Activated T-cell treated with anti-CD3 and anti-CD28 coated beads for 24 hours (primary cell): ENCODE measurements around the gene GBA3.

Experiments
- DNase-seq: peaks from one replicate; pipeline ENCODE4 v3.0.0-alpha.2; 2020; ENCODE audit warnings: low read depth

GBA3 gene

DNA sequence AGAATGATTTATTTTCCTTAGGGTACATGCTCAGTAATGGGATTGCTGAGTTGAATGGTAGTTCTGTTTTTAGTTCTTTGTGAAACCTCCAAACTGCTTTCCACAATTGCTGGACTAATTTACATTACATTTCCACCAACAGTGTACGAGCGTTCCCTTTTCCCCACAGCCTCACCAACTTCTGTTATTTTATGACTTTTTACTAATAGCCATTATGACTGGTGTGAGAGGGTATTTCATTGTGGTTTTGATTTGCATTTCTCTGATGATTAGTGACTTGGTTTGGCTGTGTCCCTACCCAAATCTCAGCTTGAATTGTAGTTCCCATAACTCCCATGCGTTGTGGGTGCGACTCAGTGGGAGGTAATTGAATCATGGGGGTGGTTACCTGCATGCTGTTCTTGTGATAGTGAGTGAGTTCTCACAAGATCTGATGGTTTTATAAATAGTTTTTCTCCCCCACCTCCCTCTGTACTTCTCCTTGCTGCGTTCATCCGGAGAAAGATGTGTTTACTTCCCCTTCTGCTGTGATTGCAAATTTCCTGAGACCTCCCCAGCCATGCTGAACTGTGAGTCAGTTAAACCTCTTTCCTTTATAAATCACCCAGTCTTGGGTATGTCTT lies 95.1 kb downstream of the GBA3 start:
- no peak for DNase-seq

DNA sequence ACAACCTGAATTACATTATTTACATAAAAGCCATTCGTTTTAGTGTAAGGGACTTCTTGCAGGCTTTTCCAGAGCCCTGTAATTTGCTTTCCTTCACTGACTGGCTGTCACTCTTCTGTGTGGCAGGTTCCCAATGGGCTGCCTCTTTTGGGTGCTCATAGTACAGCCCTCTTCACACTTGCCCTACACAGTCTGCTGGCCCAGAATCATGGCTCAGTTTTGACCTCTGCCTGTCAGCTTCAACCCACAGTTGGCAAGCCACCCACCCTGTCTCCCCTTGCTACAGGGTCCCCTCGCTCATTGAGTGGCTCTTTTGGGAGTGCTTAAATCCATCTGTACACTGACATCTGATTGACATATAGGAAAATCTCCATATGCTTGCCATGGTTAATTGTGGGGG lies 97.9 kb downstream of the GBA3 start:
- DNase-seq: no peak

DNA sequence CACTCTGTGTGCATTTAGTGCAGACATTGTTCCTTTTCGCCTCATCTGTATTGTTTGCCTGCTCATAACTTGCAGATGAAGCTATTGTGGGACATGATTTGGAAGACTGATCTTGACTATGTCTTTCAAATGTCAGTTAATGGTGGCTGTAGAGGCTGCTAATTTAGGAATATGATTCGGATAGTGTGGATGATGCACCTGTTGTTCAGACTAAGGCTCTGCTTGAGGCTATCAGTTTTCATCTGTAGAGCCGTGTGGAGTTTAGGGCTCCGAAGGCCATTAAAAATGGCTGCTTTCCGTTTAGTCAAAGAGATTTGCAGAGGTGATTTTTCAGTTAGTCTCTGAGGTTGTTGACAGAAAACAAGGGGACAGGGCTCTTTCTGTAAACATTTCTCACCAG lies 102.0 kb downstream of the GBA3 start:
- DNase-seq: no peak

DNA sequence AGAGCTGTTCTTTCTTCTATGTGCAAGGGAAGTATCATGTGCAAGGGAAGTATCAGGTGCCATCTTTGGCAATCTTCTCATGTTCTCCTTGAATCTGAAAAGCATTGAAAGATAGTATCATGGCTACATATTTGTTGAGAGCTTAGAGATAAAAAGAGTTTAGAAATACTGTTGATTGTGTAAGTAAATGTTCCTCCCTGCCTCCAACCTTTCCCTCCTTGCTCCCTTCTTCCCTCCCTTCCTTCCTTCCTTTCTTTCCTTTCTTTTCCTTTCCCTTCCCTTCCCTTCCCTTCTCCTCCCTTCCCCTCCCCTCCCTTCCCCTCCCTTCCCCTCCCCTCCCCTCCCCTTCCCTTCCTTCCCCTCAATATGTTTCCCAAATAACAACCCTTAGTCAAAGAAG lies 108.7 kb downstream of the GBA3 start:
- DNase-seq: no peak

DNA sequence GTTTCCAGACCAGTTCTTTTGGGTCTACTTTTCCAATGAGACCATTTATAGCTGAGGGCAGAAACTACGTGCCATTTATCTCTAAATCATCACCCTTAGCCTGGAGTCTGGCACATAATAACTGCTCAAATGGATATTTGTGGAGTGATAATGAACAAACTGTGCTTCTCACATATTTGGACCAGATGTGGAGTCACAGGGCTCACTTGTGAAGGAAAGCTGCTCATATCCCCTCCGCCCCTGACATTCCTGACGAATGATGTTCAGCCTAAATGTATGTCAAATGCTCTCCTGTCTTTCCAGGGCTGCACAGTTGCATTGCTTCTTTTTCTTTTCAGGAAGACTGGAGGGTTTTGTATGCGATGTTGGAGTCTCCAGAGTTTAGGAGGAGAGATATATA lies 110.1 kb downstream of the GBA3 start:
- no peak for DNase-seq

DNA sequence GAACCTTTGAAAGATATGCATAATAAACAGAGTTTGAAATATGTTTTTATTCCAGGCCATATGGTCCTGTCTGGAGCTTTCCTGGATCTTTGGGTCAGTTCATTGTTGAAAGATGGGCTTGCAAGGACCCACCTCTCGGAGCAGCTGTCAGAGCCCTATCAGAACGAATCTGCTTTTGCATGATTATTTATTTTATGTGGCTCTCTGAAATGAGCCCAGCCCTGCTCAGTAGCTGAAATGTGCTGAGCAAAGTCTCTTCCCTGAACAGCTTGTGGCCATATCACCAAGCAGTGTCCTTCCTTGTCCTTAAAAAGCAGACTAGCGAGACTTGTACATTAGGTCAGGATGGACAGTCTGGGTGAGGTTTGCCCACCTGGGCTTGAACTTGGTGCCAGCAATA lies 110.8 kb downstream of the GBA3 start:
- DNase-seq: no peak

DNA sequence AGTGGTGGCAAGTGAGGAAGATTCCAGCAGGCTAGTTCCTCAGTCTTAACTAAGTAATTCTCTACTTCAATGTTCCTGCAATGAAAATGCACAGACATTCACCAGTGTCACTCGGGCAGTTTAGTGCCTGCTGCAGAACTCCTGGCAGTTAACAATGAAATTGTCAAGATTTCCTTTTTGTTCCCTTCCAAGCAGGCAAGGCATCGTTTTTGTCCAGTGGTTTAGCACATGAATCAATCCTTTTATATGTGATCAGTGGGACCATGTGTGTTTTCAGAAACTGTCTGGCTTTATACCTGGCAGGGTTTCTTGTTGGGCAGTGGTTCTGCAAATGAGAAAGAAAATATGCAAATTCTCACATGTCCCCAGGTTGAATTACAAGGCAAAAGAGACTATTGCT lies 122.2 kb downstream of the GBA3 start:
- no peak for DNase-seq

DNA sequence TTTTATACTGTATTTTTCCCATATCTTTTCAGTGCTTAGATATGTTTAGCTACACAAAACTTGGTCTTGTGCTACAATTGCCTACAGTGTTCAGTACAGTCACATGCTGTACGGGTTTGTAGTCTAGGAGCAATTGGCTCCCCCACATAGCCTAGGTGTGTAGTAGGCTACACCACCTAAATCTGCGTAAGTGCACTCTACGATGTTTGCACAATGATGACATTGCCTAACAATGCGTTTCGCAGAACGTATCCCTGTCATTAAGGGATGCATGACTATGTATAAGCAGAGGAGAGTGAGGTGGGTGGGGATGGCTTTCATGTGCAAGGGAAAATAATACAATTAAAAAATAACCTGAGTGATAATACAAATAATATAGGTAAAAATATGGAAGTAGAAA lies 131.4 kb downstream of the GBA3 start:
- no peak for DNase-seq

DNA sequence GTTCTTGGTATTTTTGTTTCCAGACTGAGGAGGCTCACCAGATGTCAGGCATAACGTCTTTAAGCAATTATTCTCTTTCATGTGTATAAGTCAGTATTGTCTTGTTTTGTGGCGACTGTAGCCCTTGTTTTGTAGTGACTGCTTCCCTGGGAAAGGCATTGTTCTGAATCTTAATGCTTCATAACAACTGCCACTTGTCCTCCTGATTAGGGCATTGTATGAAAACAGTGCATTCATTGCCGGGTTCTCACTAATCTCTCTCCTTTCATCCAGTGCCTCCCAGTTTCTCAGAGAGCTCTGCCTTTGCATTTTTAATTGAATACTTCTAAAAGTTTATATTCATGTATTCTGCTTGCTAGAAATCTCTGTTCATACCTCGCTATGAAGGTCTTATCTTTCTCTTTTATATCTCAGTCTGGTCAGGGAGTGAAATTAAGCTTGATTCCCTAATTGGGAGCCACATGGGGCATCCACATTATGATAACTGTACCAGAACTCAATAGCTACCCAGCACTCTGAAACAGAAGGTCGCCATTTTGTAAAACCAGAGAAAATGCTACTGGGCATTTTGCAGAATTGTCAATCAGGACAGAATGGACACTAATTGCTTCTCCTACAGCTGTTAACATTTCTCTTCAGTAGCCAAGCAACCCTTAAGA lies 149.8 kb downstream of the GBA3 start:
- no peak for DNase-seq

DNA sequence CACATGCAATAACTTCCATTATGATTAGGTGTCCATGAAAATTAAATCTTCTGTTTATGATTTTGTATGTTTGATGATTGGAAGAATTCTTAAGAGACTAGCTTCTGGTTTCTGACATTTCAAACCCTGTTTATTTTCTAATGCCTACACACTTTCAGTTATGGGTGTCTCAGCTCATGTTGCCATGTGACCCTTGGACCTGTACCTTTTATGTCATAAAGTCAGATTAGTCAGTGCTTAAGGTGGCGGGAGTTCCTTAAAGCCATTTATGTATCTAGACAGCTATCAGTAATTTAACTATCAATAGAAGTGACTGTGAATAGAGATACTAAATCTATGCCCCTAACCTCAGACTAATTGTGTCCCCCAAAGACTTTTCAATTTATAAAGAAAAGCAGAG lies 155.6 kb downstream of the GBA3 start:
- no peak for DNase-seq

DNA sequence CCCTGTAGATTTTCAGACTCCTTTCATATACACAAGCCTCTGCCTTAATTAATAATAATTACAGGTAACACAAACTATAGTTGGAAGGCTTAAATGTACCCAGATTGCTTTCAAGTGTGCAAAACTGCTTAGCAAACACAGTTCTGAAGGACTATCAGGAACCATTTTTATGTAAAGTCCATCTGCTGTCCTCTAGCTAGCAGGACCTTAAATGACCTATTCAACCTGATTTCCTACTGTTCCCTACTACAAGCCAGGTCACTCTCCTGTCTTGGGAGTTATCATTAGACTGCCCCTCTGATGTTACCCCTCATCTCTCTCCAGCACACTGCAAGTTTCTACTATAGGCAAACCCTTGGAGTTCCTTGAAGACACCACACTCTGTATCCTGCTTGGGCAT lies 157.3 kb downstream of the GBA3 start:
- DNase-seq: no peak

DNA sequence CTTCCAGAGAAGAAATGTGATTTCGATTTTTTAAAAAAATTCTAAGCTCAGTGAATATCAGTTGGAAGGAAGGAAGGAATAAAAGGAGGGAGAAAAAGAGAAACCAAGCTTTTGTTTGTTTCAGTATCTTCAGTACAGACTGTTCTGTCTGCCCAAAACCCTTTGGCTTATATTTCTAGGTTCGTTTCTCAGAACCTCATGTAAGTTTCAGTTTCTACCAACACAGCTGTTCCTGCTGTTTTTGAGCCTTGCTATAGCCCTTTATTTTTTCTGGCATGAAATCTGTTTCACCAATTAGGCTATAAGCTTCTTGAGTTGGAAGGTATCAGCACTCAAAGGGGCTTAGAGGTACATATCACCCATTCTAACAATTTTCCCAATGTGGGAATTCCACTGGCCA lies 157.9 kb downstream of the GBA3 start:
- DNase-seq: no peak

DNA sequence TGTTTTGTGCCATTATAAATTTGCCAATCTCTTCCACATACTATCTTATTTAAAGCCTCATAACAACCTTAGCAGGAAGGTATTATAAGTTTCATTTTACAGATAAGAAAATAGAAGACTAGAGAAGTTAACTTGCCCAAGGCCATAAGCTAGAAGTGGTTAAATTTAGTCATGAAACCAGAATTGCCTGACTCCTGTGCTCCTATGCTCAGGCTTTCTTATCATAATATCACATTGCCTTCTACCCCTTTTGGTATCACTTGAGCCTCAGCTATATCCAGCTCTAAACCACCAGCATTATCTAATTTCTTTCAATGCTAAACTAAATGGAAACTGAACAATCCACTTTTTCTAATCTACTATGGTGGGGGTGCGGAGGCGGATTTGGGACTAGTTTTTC lies 164.7 kb downstream of the GBA3 start:
- no peak for DNase-seq

DNA sequence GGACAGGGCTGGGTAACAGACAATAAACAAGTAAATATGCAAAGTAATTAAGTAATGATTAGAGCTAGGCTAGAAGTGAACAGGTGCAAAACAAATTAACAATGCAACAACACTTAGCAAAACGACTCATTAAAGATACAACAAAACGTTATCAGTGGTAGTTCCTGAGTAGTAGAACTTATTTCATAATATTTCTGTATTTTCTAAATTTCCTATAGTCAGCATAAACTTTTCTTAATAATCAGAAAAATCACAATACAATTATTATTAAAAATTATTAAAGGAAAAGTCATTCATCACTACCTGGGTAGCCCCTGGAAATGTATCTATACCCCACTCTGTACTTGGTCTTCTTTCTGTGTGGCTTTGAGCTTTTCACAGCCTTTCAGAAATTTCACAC lies 166.6 kb downstream of the GBA3 start:
- no peak for DNase-seq
